NCI-H2196 treated with DMSO at 0.1 percent for 48 hours (cell line): Measurements from ENCODE around the gene TMEM212.
"Not testable (repeated sequence)": the region's sequence is repeated elsewhere in the genome, so short reads cannot be mapped to it uniquely, and the experiment has no call there.

Experiments used
- DNase-seq: peaks from one replicate; lab custom pipeline; 2025; ENCODE audit not compliant: unreplicated experiment; lab: John Stamatoyannopoulos, UW

Gene TMEM212

DNA sequence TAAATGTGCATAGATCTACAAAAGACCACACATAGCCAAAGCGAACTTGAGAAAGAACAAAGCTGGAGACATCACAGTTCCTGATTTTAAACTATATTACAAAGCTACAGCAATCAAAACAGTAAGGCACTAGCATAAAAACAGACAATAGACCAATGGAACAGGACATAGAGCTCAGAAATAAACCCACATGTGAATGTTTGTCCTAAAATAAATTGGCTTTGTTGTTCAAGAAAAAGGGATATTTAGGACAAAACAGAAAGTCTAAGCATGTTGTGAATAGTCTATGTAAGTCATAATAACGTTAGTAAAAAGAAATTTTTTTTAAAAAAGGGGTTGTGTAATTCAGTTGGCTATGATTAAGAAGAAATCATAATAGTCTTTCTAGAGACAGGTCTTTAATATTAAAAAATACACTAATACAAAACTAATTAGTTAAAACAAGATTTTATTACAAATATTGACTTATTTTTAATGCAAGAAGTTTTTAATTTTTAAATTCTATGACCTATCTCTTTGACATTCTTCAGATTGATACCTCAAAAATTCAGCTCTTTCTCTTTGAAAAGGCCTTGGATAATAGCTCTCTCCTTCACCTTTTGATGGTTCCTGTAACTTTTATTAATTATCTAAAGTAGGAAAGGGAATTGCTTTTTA is 11.6 kb downstream of the TMEM212 start:
- no peak for DNase-seq

- not testable (repeated sequence) for DNase-seq
Observed at GRCh38 chr3:171858770-171859169, 15.6 kb downstream of the TMEM212 start.

DNA sequence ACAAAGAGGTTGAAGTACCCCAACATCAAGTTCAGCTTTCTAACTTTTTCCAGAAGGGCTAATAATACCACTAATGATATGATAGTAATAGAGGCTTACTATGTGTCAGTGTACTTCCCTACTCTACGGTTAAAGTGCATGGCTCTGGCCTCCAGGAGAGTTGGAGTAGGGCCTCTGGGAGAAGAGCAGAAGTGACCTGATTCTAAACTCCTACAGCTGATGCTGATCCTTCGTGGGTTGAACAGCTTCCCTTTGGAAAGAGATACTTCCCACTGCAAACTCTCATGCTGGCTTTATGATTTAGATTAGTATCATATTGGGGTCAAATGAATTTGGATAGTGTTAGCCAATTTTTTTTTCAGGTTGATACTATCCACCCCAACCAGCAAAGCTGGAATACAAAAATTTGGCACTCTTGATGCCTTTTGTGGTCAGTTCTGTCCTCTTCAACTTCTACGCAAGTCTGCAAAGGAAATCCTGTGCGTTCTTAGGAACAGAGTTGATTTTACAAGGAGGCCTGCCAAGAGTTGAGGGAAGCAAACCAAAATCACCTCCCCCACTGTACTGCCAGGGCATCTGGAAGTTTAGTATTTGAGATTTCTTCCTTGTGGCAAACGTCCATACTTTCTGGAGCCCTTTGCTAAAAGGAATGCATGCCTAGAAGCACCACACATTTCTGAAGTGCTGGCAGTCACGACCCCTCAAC is 17.8 kb downstream of the TMEM212 start:
- DNase-seq = no peak

DNA sequence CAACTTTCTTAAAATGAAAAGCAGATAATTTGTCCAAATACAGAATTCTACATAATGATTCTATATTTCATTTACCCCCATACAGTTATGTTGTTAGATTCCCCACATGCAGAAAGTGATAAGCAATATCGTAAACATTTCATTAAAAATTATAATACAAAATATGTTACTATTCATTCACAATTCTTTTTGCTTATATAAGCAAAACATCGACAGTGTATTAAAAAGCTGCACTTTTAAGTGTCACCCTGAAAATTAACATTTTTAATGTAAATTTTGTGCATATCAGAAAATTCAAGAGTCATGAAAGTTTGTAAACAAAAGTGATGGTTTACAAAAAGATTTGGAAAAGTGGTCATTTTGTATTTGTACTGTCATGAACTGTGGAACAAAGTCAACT is 19.2 kb downstream of the TMEM212 start:
- DNase-seq = no peak

DNA sequence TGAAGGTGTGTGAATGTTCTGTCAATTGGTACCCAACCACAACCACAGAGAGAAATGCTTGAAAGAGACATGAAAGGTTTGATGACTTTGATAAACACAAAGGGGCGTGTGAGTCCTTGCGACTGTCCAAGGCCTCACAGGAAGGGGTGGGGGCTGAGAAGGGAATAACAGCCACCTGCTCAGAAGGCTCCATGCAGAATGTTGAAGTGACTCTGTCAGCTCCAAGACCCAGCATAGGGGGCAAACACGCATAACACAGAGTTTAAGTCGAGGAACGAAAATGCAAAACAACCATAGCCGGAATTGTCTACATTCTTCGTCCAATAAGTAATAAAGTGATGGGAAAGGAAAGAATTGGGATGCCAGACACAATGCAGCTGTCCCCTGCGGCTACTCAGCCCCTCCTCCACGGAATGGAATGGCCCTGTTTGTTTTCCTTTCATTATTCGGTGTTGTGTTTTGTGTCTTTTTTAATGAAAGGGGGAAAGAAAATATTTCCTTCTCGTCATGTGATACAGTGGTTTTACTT is 19.9 kb downstream of the TMEM212 start:
- DNase-seq = no peak

DNA sequence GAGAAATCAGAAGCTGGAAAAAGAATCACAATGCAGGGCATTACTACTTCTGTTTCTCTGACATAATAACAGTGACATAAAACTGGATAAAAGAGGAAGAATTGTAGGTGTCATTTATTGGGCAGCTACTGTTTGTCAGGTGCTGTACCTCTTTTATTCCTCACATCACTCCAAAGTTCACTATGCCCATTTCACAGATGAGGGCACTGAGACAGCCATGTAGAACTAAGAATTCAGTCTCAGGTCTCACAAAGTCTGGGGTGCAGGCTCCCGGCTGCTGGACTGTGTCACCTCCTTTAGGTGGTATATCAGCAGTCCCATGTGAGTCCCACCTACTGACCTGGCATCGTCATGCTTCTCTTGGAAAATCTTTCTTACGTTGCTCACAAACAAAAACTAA is 20.8 kb downstream of the TMEM212 start:
- DNase-seq = no peak

GRCh38 chr3:171865191-171865865 is 22.2 kb downstream of the TMEM212 start:
- no peak for DNase-seq

DNA sequence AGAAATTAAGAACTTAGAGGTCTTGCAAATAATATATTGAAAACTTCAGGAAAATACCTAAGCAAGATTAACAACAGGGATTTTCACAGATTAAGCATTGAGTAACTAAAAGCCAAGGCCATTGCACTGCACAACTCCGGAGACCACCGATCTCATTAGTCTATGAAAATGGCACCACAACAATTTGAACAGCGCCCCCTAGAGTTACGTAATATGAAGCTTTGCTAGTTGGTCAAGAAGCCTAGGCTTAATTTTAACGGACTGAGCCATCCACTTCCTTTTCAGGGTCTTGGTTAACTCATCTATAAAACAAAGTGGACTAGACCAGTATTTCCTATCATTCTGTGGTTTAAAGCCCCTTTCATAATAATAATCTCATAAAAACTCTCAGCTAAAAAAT is 24.8 kb downstream of the TMEM212 start:
- no peak for DNase-seq

DNA sequence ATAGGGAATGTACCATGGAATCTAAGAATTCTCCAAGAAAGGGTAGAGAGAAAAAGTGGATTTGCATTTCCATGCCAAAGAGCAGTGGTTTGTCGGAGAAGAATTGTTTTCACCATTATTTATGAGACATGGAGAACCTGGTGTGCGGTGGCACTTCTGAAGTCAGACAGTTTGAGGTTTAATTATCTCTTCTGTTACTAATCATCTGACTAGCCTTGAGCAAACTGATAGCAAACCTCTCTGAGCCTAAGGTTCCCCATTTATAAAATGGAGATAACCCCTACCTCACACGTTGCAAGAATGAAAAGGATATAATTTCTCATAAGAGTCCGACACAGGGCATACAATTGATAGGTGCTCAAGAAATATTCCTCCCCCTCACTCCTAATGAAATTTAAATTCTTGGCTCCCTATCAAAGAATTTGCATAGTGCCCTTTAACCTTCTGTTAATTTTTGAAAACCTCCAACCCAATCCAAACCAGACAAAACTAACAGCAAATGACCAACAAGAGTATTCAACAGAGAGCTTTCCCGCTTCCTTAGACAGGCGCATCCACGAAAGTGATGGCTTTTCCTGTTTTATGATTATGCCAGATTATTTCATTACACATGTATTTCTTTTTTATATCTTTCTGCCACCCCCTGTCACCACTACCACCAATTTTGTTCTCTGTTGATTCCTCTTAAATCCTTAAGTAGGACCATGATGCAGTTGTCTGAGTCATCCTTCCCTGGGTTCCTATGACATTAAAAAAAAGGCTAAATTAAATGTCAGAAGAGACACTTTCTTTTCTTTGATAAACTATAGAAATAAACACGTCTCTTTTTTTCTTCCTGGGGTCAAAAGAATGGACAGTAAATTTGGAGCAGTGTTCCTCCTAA is 28.5 kb downstream of the TMEM212 start:
- no peak for DNase-seq

DNA sequence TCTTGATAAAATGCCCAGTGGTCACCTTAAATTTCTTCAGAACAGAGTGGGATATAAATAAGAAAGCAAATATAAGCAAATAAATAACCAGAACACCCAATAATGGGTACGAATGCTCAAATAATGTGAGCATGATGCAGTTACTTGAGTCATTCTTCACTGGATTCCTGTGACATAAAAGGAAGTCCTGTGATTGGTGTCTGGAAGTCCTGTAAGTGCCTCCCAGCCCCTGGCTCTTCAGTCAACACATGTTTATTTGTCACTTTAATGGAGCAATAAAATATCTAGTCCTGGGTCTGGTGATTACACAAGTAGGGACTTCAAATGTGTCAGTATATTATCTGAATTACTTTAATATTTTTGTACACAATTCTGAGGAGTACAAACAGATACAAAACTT is 30.4 kb downstream of the TMEM212 start:
- DNase-seq = no peak

- DNase-seq = peak; percentile 34
Observed at GRCh38 chr3:171874251-171874681, 31.1 kb downstream of the TMEM212 start.

- no peak for DNase-seq
Observed at GRCh38 chr3:171874879-171875278, 31.7 kb downstream of the TMEM212 start.

- no peak for DNase-seq
Observed at GRCh38 chr3:171875923-171876412, 32.8 kb downstream of the TMEM212 start.

- no peak for DNase-seq
Observed at GRCh38 chr3:171876680-171877147, 33.6 kb downstream of the TMEM212 start.

- DNase-seq = no peak
Observed at GRCh38 chr3:171878461-171879225, 35.5 kb downstream of the TMEM212 start.

GRCh38 chr3:171879472-171879871 is 36.3 kb downstream of the TMEM212 start:
- DNase-seq = no peak

GRCh38 chr3:171880101-171880870 is 37.1 kb downstream of the TMEM212 start:
- DNase-seq = no peak

GRCh38 chr3:171881251-171881650 is 38.1 kb downstream of the TMEM212 start:
- no peak for DNase-seq

GRCh38 chr3:171883257-171883892 is 40.2 kb downstream of the TMEM212 start:
- DNase-seq = no peak
